Suppressor macrophage treated with lipopolysaccharide for 4 hours (primary cell): ENCODE measurements around the gene STYXL1.
"Not testable (repeated sequence)": the region's sequence is repeated elsewhere in the genome, so short reads cannot be mapped to it uniquely, and the experiment has no call there.

Experiments
- DNase-seq: peaks from one replicate; pipeline ENCODE4 v3.0.0-alpha.2; 2020

STYXL1 gene

GRCh38 chr7:76023002-76023401 is 24.8 kb downstream of the STYXL1 start:
- peak; percentile 80 for DNase-seq

- no peak for DNase-seq
These were observed 25.6 kb downstream of the STYXL1 start for GRCh38 chr7:76022026-76022780.

DNA sequence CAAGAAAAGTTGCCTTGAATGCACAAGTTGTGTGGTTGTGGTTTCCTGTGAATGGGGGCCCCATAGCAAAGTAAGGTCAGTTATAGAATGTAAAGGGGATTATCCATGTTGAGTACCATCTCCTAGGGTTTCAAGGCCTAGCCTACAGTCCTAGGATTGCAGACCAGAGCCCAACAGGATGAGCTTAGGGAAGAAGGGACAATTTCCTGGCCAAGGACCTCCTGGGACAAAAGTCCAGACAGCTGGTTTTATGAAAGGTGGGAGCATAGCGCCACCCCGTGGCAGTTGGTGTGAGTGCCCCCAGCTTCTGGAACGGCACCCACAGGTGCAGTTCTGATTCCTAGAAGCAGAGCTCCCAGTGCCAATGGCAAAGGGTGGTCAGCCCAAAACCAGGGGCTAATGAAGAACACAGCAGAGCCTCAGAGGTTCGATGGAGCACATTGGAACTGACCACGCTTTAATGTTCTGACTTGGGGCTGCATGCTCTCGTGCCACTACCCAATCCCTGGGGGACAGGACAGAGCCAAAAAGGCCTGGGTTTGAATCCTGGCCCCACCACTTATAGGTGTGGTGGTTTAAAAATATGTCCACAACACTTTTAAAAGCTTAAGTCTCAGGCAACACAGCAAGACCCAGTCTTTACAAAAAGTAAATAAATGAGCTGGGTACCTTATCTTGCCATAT is 27.6 kb downstream of the STYXL1 start:
- DNase-seq, result peak; percentile 83

GRCh38 chr7:76018520-76018919 is 29.3 kb downstream of the STYXL1 start:
- DNase-seq, result not testable (repeated sequence)

DNA sequence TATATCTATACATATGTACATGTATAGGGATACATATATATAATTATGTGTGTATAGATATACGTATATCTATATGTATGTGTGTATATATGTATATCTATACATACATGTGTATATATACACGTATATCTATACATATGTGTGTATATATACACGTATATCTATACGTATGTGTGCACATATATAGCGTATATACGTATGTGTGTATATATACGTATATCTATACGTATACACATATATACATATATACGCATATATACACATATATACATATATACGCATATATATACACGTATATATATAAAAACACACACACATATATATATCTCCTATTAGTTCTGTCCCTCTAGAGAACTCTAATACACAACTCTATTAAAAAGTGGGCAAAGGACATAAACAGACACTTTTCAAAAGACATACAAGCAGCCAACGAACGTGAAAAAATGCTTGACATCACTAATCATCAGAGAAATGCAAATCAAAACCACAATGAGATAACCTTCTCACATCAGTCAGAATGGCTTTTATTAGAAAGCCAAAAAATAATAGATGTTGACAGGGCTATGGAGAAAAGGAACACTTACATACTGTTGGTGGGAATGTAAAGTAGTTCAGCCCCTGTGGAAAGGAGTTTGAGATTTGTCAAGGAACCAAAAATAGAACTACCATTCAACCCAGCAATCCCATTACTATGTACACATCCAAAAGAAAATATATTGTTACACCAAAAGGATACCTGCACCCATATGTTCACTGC is 31.4 kb downstream of the STYXL1 start:
- no peak for DNase-seq

DNA sequence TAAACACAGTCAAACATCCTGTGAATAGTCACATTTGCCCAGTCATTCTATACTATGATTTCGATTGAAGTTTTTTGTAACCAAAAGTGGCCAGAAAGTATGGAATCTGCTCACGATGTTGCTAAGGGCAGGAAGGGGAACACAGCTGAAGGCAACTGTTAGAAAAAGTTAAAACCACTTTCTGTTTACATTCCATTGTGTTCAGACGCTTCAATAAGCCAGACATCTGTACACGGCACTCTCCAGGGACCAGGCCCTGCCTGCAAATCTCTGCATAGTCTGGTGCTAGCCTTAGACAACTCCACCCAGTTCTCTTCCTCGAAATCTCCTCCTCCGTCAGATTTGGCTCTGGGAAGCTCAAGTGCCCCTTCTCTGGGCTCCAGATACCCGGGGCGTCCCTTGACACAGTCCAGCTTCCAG is 36.3 kb downstream of the STYXL1 start:
- no peak for DNase-seq

DNA sequence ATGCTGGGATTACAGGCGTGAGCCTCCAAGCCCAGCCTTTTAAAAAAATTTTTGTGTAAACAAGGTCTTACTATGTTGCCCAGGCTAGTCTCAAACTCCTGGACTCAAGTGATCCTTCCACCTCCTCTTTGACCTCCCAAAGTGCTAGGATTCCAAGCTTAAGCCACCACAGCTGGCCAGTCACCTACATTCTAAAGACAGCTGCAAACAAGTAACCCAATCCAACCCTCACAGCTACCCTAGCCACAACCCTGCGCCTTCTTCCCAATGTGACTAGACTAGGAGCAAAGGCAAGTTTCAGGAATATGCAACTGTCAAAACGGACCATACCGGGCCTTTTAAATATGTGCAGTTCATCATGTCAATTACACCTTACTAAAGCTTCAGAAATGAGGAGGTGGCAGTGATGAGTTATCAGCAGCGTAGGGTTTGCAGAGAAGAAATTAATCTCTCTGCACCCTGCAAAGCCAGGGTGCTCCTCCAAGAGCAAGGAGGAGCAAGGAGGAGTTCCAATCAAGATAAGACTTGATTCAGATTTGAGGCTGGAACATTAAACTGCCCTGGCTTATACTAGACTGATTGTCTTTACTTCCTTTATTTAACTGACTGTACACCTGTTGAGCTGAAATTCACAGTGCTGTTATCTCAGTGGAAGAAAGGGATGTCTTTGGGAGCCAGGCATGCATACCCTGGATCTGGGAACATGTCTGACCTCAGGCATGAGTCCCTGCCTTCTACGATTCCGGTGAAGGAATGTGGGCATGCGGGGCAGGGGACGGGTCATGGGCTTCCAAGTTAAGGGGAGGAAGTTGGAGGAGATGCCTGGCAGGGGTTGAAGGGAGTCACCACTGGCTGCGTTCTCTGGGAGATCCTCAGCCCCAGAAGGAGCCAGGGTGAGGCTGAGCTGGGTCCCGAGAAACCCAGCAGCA is 37.9 kb downstream of the STYXL1 start:
- DNase-seq, result no peak

DNA sequence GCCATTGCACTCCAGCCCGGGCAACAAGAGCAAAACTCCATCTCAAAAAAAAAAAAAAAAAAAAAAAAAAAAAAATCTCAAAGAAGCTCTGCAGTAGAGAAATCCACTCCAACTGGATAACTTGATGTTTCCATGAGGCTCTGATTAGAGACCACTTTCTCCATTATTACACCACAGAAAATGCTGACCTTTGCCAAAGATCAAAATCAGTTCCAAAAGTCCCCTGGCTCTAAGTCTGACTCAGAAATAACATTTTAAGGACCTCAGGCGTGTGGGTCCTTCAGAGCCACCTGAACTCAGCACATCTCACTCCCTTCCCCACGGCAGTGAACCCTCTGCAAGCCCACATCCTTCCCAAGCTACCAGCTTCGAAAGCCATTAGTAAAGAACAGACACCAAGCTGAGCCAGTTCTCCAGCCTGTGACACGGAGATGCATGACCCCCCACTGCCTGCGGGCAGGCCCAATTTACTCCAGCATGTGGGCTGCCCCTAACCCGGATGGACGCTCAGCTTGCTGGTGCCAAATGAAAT is 39.6 kb downstream of the STYXL1 start:
- DNase-seq, result no peak

GRCh38 chr7:76005004-76005403 is 42.8 kb downstream of the STYXL1 start:
- not testable (repeated sequence) for DNase-seq

DNA sequence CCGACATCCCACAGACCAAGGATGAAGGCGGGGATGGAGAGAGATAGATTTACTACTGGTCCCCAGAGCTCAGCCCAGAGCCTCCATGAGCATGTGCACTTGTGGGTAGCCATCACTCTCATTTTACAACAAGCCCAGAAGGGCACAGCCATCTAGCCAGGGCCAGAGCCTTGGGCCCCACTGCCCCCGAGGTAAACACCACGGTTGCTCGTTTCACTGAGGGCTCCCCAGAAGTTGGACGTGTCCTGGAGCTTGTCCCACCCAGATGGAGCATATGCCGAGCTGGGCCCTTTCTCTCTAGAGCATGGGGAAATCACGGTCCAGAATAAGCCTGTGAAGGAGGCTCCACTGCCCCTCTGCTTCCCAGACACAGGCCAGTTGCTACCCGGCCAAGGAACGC is 44.4 kb downstream of the STYXL1 start:
- no peak for DNase-seq

DNA sequence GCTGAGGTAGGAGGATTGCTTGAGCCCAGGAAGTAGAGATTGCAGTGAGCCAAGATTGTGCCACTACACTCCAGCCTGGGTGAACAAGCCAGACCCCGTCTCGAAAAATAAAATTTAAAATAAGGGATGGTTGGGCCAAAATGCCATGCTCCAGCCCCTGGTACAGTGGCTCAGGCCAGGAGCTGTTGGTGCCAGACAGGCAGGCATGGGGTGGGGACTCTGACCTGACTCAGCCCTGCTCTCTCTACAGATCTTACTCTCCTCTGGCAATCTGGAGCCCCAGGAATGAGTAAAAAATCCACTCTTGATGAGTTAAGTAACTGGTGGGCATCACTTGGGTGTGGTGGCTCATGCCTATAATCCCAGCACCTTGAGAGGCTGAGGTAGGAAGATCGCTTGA is 45.0 kb downstream of the STYXL1 start:
- no peak for DNase-seq

DNA sequence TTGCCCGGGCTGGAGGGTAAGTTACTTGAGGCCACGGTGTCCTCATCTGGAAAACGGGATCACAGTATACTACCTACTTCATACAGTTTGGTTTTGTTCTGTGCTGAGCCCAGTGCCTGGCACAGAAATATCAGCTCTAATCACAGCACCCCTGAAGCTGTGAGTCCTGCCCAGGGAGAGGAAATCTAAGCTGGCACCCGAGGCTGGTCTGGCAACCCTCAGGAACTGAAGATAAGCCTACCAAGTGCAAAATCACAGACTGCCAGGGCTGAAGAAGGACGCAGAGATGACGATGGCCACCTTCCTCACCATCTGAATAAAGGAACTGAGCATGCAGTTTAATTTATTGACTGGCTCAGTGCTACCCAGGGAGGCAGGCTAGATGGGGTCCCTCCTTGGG is 45.7 kb downstream of the STYXL1 start:
- DNase-seq, result no peak

- DNase-seq, result no peak
These were observed 47.2 kb downstream of the STYXL1 start for GRCh38 chr7:76000566-76000965.

- DNase-seq, result no peak
These were observed 49.8 kb downstream of the STYXL1 start for GRCh38 chr7:75998038-75998437.

DNA sequence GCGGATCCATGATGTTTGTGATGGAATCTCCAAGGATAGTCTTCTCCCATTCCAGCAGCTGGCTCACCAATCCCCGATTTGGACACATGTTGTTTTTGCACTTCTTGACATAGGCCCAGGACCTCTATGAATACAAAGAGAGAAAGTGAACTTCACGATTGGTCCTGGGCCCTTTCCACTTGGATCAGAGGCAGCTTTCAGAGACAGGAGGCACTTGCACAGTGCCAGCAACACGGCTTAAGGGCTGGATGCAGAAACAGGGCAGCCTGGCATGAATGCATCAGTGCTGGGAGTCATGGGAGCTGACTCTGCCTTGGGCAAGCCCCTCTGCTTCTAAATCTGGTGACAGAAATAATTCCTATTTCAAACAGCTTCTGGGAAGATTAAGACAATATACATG is 51.3 kb downstream of the STYXL1 start:
- no peak for DNase-seq

GRCh38 chr7:75995996-75996395 is 51.8 kb downstream of the STYXL1 start:
- no peak for DNase-seq

- no peak for DNase-seq
These were observed 52.7 kb downstream of the STYXL1 start for GRCh38 chr7:75995052-75995471.

DNA sequence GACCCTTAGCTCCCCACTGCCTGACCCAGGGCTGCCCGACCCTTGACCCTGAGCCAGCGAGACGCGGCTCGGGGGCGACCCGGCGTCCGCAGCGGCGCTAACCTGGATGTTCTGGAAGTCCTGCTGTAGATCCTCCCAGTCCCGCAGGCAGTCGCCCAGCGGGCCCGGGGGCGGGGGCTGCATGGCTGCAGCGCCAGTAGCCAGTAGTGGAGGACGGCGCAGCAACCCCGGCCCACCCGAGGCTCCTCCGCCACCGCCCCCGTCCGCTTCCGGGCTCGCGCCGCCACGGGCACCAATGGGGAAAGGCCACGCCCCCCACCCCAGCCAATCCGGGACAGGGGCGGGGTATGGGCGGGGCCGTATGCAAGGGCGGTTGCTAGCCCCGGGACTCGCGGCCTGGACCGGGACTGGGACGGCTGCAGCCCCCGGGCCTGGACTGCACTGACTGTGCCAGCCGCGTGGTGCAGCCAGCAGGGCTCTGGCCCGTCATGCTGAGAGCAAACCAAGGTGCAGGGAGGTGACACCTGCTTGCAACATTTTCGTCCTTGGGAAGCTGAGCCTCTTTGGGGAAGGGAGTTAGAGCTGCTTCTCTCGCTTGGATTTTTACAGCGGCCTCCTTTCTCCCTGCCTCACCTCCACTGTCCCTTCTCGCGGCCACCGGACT is 53.3 kb downstream of the STYXL1 start, which contains the start of gene TMEM120A:
TSS of gene TMEM120A (minus strand) at position 208 of the 664 bp plus-strand sequence. CDS start at position 183, 25 bp downstream.
- peak; percentile 96 for DNase-seq

- peak; percentile 35 for DNase-seq
These were observed 54.0 kb downstream of the STYXL1 start for GRCh38 chr7:75993689-75994387.

DNA sequence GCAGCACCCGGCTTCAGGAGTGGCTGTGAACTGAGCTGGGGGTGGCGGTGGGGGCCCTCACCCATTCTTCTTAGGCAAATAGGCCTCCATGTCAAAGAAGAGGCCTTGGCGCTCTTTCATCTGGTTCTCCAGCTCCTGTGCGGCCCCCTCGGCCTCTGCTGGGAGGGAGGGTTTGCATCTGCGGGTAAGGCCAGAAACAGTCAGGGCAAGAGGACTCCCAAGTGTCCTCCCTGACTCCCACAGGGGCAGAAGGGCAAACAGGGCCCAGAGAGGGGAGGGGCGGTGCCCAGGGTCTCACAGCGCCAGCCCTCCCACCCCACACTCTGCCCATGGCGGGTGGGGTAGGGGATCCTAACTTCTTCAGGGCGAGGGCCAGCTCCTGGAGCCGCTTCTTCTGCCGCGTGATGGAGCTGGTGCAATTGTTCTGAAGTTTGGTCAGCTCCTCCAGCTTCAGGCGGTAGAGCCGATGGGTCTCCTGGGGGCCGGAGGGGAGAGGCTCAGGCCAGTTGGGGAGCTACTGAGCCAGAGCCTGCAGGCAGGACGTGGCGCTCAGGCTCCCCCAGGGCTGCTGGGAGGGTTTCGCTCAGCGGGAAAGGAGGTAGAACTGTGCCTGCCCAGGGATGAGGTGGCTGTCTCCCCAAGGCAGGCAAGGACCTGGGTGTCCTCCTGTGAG is 55.6 kb downstream of the STYXL1 start:
- DNase-seq, result no peak
